ENCODE data around the gene CCDC197. TPM values are rescaled to one million over a fixed set of nuclear protein-coding genes. Genes with fewer than 3 reads are reported as not detected.

The CCDC197 gene
- total RNA-seq, 2 donors from 2014 or later, result not detected

DNA sequence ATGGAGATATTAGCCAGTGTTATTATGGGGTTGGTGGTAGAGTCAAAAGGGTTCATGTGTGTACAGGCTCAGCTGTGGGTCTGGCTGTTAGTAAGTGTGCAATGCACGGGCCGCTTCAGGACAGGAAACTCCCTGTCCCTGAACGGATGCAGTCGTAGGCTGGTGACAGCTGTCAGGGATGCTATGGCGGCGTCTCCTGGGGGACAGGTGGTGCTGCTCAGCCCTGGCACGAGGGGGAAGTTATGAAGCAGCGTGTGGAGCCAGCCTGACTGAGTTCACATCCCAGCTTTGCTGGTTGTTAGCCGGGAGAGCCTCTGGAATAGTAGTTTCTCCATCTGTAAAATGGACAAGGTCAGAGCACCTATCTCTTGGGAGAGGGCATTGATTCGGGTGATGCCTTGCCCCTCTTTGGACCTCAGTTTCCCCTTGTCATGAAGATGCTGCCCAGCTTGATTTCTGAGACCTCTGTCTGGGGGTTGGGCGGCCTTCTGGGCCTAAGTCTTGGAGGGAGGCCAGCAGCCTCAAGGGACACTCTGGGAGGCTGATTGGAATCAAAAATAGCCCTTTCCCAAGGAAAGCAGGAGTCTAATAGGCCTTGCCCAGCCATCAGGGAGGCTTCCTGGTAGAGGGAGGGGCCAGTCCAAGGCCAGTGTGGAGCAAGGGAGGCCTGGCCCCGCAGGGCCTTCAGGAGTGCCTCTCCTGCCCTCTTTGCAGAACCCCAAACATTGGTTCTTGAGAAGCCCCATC lies 27.8 kb upstream of the CCDC197 start:
- Histone ChIP-seq H3K27ac (no peak overlapping the region), H3K36me3 (replicated peaks in 1 of 2; ENCODE audit: insufficient read depth in 1 of 2, low read depth in 2 of 2) (no peaks in the 10 kb centered on the region), H3K4me1 (no peaks in the 10 kb centered on the region), H3K27me3 (no peaks in the 10 kb centered on the region), H3K9me3 (no peaks in the 10 kb centered on the region), H3K4me3 (no peak overlapping the region)
- DNase-seq (no peak), ATAC-seq (no peak)
- TF ChIP-seq, protein P1, sequence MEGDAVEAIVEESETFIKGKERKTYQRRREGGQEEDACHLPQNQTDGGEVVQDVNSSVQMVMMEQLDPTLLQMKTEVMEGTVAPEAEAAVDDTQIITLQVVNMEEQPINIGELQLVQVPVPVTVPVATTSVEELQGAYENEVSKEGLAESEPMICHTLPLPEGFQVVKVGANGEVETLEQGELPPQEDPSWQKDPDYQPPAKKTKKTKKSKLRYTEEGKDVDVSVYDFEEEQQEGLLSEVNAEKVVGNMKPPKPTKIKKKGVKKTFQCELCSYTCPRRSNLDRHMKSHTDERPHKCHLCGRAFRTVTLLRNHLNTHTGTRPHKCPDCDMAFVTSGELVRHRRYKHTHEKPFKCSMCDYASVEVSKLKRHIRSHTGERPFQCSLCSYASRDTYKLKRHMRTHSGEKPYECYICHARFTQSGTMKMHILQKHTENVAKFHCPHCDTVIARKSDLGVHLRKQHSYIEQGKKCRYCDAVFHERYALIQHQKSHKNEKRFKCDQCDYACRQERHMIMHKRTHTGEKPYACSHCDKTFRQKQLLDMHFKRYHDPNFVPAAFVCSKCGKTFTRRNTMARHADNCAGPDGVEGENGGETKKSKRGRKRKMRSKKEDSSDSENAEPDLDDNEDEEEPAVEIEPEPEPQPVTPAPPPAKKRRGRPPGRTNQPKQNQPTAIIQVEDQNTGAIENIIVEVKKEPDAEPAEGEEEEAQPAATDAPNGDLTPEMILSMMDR (IDR thresholded peaks at IDR 0.05), result no peak
- no peak for TF ChIP-seq POLR2A (IDR thresholded peaks at IDR 0.05)
- 69 to 90% methylated on average over 10 to 12 of the region's 12 CpGs for WGBS, 2 donors
- intact Hi-C loops (cut with DNase I), result no loop called here

DNA sequence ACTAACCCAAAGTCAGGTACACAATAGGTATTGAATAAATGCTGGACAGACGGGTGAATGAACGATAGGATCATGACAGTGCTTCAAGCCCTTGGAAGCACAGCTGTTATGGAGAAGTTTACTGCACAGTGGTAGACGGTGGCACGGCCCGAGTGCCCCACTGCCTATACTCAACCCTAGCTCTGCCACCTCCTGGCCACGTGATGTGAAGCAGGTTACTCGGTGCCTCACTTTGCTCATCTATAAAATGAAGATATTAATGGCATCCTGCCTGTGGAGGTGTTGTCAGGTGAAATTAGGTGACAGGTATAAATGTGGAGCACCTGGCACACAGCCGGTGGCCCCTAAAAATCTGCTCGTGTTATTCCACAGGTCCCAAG lies 26.5 kb upstream of the CCDC197 start:
- ATAC-seq, result peak; percentile 74
- Histone ChIP-seq H3K9me3 (no peaks in the 10 kb centered on the region), H3K36me3 (replicated peaks in 1 of 2; ENCODE audit: insufficient read depth in 1 of 2, low read depth in 2 of 2) (no peaks in the 10 kb centered on the region), H3K27me3 (no peaks in the 10 kb centered on the region), H3K4me1 (no peaks in the 10 kb centered on the region), H3K4me3 (no peak overlapping the region), H3K27ac (no peak overlapping the region)
- intact Hi-C loops (cut with DNase I), result no loop called here
- TF ChIP-seq POLR2A (IDR thresholded peaks at IDR 0.05), result no peak
- TF ChIP-seq, protein P1 (IDR thresholded peaks at IDR 0.05), result peak; percentile 15 to 72 (median 55)
- 15 to 17% methylated on average over 4 to 9 of the region's 9 CpGs for WGBS, 2 donors
- DNase-seq, result peak; percentile 52 to 70 (median 66)

DNA sequence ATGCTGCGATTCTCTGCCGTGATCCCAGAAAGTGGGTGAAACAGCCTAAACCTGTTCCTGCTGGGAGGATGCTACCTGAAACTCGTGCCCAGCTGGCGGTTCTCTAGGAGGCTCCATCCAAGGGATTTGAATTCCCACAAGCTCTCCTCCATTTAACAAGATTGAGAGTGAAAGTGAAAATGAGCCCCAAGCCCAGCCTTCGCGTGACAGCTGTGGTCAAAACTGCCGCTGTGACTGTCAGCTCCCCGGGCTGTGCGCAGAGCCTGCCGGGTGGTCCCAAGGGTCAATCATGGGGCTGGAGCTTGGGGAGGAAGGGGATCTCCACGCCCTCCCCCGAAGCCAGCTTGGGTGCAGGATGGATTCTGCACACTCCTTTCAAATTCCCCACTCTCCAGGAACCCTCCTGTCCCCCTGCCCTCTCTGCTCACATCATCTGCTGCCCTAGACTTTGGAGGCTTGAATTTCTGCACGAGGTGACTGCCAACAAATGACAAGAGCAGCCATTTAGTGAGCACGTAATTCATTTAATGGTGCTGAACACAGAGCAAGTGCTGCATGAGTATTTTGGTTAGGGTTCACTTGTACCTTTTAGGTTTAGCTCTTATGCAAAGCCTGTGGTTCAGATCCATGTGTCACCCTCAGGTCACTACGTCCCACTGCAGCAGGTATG lies 26.0 kb upstream of the CCDC197 start:
- WGBS, 2 donors, result 51 to 52% methylated on average over 10 to 15 of the region's 15 CpGs
- no peak for DNase-seq
- Histone ChIP-seq H3K4me3 (no peak overlapping the region), H3K27ac (no peak overlapping the region), H3K36me3 (replicated peaks in 1 of 2; ENCODE audit: insufficient read depth in 1 of 2, low read depth in 2 of 2) (no peaks in the 10 kb centered on the region), H3K27me3 (no peaks in the 10 kb centered on the region), H3K4me1 (no peaks in the 10 kb centered on the region), H3K9me3 (no peaks in the 10 kb centered on the region)
- TF ChIP-seq, protein P1 (IDR thresholded peaks at IDR 0.05), result peak in 1 of 7 experiments; percentile 0
- no peak for TF ChIP-seq POLR2A (IDR thresholded peaks at IDR 0.05)
- ATAC-seq, result no peak
- intact Hi-C loops (cut with DNase I), result no loop called here

DNA sequence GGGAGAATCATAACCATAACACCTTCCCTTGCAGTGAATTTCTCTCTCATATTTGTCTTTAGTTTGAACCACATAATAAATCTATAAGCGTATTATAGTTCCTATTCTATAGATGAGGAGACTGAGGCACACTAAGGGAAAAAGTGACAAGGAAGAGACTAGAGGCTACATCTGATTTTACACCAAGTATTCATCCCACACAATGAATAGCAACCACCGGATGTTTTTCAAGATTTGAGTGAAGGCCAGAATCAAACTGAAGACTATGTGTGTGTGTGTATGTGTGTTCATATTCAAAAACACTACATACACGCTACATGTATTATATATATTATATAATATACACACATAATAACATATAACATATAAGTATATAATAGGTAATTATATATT lies 25.5 kb upstream of the CCDC197 start:
- Histone ChIP-seq H3K9me3 (no peaks in the 10 kb centered on the region), H3K27ac (no peak overlapping the region), H3K4me1 (no peaks in the 10 kb centered on the region), H3K4me3 (no peak overlapping the region), H3K36me3 (replicated peaks in 1 of 2; ENCODE audit: insufficient read depth in 1 of 2, low read depth in 2 of 2) (no peaks in the 10 kb centered on the region), H3K27me3 (no peaks in the 10 kb centered on the region)
- TF ChIP-seq, protein P1 (IDR thresholded peaks at IDR 0.05), result no peak
- TF ChIP-seq POLR2A (IDR thresholded peaks at IDR 0.05), result no peak
- WGBS, 2 donors, result 76 to 79% methylated on average over 3 of the region's 3 CpGs
- DNase-seq (no peak), ATAC-seq (no peak)
- intact Hi-C loops (cut with DNase I), result no loop called here

Data from body of pancreas (tissue), 4 donors.